ENCODE data around the gene SSH3. TPM values are rescaled to one million over a fixed set of nuclear protein-coding genes. Genes with fewer than 3 reads are reported as not detected.

The SSH3 gene
- polyA plus RNA-seq, 1 donor from 2014 or later: 0.89 TPM

- Histone ChIP-seq H3K4me2 (ENCODE audit: low read length) (no peak overlapping the region), H3K9me3 (ENCODE audit: low read length) (no peaks in the 10 kb centered on the region), H3K27me3 (ENCODE audit: insufficient read depth, low read depth, low read length) (no peaks in the 10 kb centered on the region), H3K27ac (ENCODE audit: low read length) (no peak overlapping the region), H3K4me3 (ENCODE audit: low read length) (no peak overlapping the region), H2AFZ (ENCODE audit: low read depth, low read length) (no peak overlapping the region), H3K9ac (ENCODE audit: low read length) (no peak overlapping the region), H3K36me3 (ENCODE audit: insufficient read depth, low read length) (no peaks in the 10 kb centered on the region), H3K79me2 (replicated peaks; ENCODE audit: insufficient read depth, low read length) (no peaks in the 10 kb centered on the region), H4K20me1 (ENCODE audit: insufficient read depth) (no peaks in the 10 kb centered on the region), H3K9me2 (ENCODE audit: insufficient read depth, low read length) (no peaks in the 10 kb centered on the region), H3F3A (ENCODE audit: insufficient read depth, low read length, poor library complexity, severe bottlenecking) (no peaks in the 10 kb centered on the region)
- no peak for TF ChIP-seq MXI1 (conservative IDR thresholded peaks at IDR 0.05; ENCODE audit: poor library complexity, severe bottlenecking)
- TF ChIP-seq TAF1 (IDR thresholded peaks at IDR 0.05; ENCODE audit: low read depth): no peak
- no peak for TF ChIP-seq RAD21 (conservative IDR thresholded peaks at IDR 0.05)
Measured at GRCh38 chr11:67349928-67350465, 46.7 kb downstream of the SSH3 start.

GRCh38 chr11:67351275-67352005 is 48.1 kb downstream of the SSH3 start:
- Histone ChIP-seq H3K9ac (ENCODE audit: low read length) (no peak overlapping the region), H3K27ac (ENCODE audit: low read length) (no peak overlapping the region), H3K36me3 (ENCODE audit: insufficient read depth, low read length) (no peaks in the 10 kb centered on the region), H3K9me3 (ENCODE audit: low read length) (no peaks in the 10 kb centered on the region), H3K27me3 (ENCODE audit: insufficient read depth, low read depth, low read length) (no peaks in the 10 kb centered on the region), H3K9me2 (ENCODE audit: insufficient read depth, low read length) (no peaks in the 10 kb centered on the region), H3K79me2 (replicated peaks; ENCODE audit: insufficient read depth, low read length) (no peaks in the 10 kb centered on the region), H4K20me1 (ENCODE audit: insufficient read depth) (no peaks in the 10 kb centered on the region), H3K4me2 (ENCODE audit: low read length) (no peak overlapping the region), H2AFZ (ENCODE audit: low read depth, low read length) (no peak overlapping the region), H3K4me3 (ENCODE audit: low read length) (no peak overlapping the region), H3F3A (ENCODE audit: insufficient read depth, low read length, poor library complexity, severe bottlenecking) (no peaks in the 10 kb centered on the region)
- no peak for TF ChIP-seq EZH2 (IDR thresholded peaks at IDR 0.05; ENCODE audit: borderline replicate concordance, insufficient read depth, low read length, poor library complexity, severe bottlenecking)
- TF ChIP-seq TAF1 (IDR thresholded peaks at IDR 0.05; ENCODE audit: low read depth): no peak
- TF ChIP-seq SMC3 (conservative IDR thresholded peaks at IDR 0.05; ENCODE audit: poor library complexity): peak; percentile 83
- no peak for TF ChIP-seq EP300 (conservative IDR thresholded peaks at IDR 0.05; ENCODE audit: poor library complexity, severe bottlenecking)
- TF ChIP-seq CTCF (IDR thresholded peaks at IDR 0.05; ENCODE audit: poor library complexity, severe bottlenecking): peak; percentile 87
- no peak for TF ChIP-seq POLR2AphosphoS5 (IDR thresholded peaks at IDR 0.05)
- no peak for TF ChIP-seq MXI1 (conservative IDR thresholded peaks at IDR 0.05; ENCODE audit: poor library complexity, severe bottlenecking)
- TF ChIP-seq RAD21 (conservative IDR thresholded peaks at IDR 0.05): peak; percentile 73

GRCh38 chr11:67352546-67353316 is 49.4 kb downstream of the SSH3 start:
- Histone ChIP-seq H3K9ac (ENCODE audit: low read length) (peak overlapping the region; percentile 83), H3K27ac (ENCODE audit: low read length) (peak overlapping the region; percentile 74), H3K27me3 (ENCODE audit: insufficient read depth, low read depth, low read length) (no peaks in the 10 kb centered on the region), H3K36me3 (ENCODE audit: insufficient read depth, low read length) (no peaks in the 10 kb centered on the region), H3F3A (ENCODE audit: insufficient read depth, low read length, poor library complexity, severe bottlenecking) (no peaks in the 10 kb centered on the region), H2AFZ (ENCODE audit: low read depth, low read length) (peak overlapping the region; percentile 91), H3K9me2 (ENCODE audit: insufficient read depth, low read length) (no peaks in the 10 kb centered on the region), H3K9me3 (ENCODE audit: low read length) (no peaks in the 10 kb centered on the region), H4K20me1 (ENCODE audit: insufficient read depth) (no peaks in the 10 kb centered on the region), H3K79me2 (replicated peaks; ENCODE audit: insufficient read depth, low read length) (no peaks in the 10 kb centered on the region), H3K4me2 (ENCODE audit: low read length) (peak overlapping the region; percentile 80), H3K4me3 (ENCODE audit: low read length) (peak overlapping the region; percentile 93)
- TF ChIP-seq POLR2AphosphoS5 (IDR thresholded peaks at IDR 0.05) (no peak), MXI1 (conservative IDR thresholded peaks at IDR 0.05; ENCODE audit: poor library complexity, severe bottlenecking) (no peak), CTCF (IDR thresholded peaks at IDR 0.05; ENCODE audit: poor library complexity, severe bottlenecking) (no peak), TAF1 (IDR thresholded peaks at IDR 0.05; ENCODE audit: low read depth) (no peak), EZH2 (IDR thresholded peaks at IDR 0.05; ENCODE audit: borderline replicate concordance, insufficient read depth, low read length, poor library complexity, severe bottlenecking) (no peak), RAD21 (conservative IDR thresholded peaks at IDR 0.05) (no peak), REST (IDR thresholded peaks at IDR 0.05; ENCODE audit: borderline replicate concordance) (no peak), EP300 (conservative IDR thresholded peaks at IDR 0.05; ENCODE audit: poor library complexity, severe bottlenecking) (no peak), SMC3 (conservative IDR thresholded peaks at IDR 0.05; ENCODE audit: poor library complexity) (no peak)

Measured in neural cell (in vitro differentiated cells).